Motor neuron (in vitro differentiated cells): Measurements from ENCODE around the gene SNX10. TPM values are rescaled to one million over a fixed set of nuclear protein-coding genes. Genes with fewer than 3 reads are reported as not detected.

Experiments
- ATAC-seq, 8 experiments: fragments of 200-7000 bp; cut with Tn5 transposase; replicated peaks in 6 of 8; 2 replicates each; pipeline ENCODE4 v1.8.0; 2021; ENCODE audit warnings: mild to moderate bottlenecking in 8 of 8, moderate library complexity in 8 of 8
- H3K27ac ChIP-seq, 2 donors: fragments of 250-450 bp; sonication (Bioruptor Pico); 2 replicates each; pipeline ENCODE4 v1.9.0; 2021; ENCODE audit warnings: antibody characterized with exemption in 2 of 2, mild to moderate bottlenecking in 2 of 2, moderate library complexity in 1 of 2
- H3K4me1 ChIP-seq, 2 donors: fragments of 250-450 bp; sonication (Bioruptor Pico); replicated peaks in 1 of 2; 2 replicates each; pipeline ENCODE4 v1.6.1; 2021; ENCODE audit warnings: antibody characterized with exemption in 2 of 2, mild to moderate bottlenecking in 2 of 2, moderate library complexity in 1 of 2
- H3K4me3 ChIP-seq, 5 donors: fragments of 250-450 bp; sonication (Bioruptor Pico); 2 replicates each; pipeline ENCODE4 v1.9.0; 2021; ENCODE audit warnings: antibody characterized with exemption in 5 of 5, mild to moderate bottlenecking in 5 of 5, moderate library complexity in 4 of 5
- WGBS, 10 experiments: fragments of 450-650 bp; shearing (Covaris generic); methylation state at CpG; one replicate each; pipeline ENCODE4 v1.0.0; 2022; 5-methylcytosine and 5-hydroxymethylcytosine counted together
- in situ Hi-C, 9 experiments: fragments of 400-800 bp; cut with MboI; loops; one replicate each; pipeline ENCODE4 v1.15.0; 2021; ENCODE audit warnings: low sequenced_read_pairs in 9 of 9, low pct_unique_long_range_greater_than_20kb in 2 of 9; ENCODE audit not compliant: unreplicated experiment in 9 of 9
- total RNA-seq, 8 experiments: library from RNA; unstranded; fragments of 300-600 nt; gene quantifications; 2 replicates each; pipeline versions ENCODE4 v1.2.3 to v1.2.4, GENCODE V29; 2022

Gene SNX10
- total RNA-seq, 8 experiments from 2014 or later: 0.87 to 37.4 (median 17.5) TPM

GRCh38 chr7:26348234-26348851 lies 56.7 kb downstream of the SNX10 start:
- peaks cover 20 to 29% of the 10 kb centered on the region in 2 donors for H3K4me1 ChIP-seq
- WGBS, 10 experiments: 37 to 100% (median 88%) methylated on average over 3 to 8 of the region's 10 CpGs; no CpG with 5 or more reads in 3 of the 10 experiments
- H3K4me3 ChIP-seq: no peak overlapping the region
- in situ Hi-C loops: loop anchor here in 1 of 9 experiments (25.0 kb wide), 1 partner anchor 136 kb away; the partner anchor contains the start of genes CBX3 and HNRNPA2B1
- H3K27ac ChIP-seq: no peak overlapping the region
- ATAC-seq: no peak

GRCh38 chr7:26349005-26349915 lies 57.6 kb downstream of the SNX10 start:
- in situ Hi-C loops: loop anchor here in 1 of 9 experiments (25.0 kb wide), 1 partner anchor 137 kb away; the partner anchor contains the start of genes CBX3 and HNRNPA2B1
- WGBS, 10 experiments: 8 to 62% (median 49%) methylated on average over 2 to 6 of the region's 6 CpGs
- ATAC-seq: peak; percentile 32 to 83 (median 67)
- peak overlapping the region in 1 of 2 donors; percentile 16 for H3K27ac ChIP-seq
- H3K4me3 ChIP-seq: no peak overlapping the region
- H3K4me1 ChIP-seq: peaks cover 20 to 29% of the 10 kb centered on the region in 2 donors

- peaks cover 17 to 35% of the 10 kb centered on the region in 2 donors for H3K4me1 ChIP-seq
- no peak for ATAC-seq
- no peak overlapping the region for H3K4me3 ChIP-seq
- H3K27ac ChIP-seq: no peak overlapping the region
- in situ Hi-C loops: loop anchor here in 8 of 9 experiments (10.0 to 25.0 kb wide), 6 partner anchors 264 to 811 kb away; partner anchors contain the start of genes HOXA10 (in 3 of the 8), HOXA3 (in 3 of the 8), HOXA7 (in 3 of the 8) and HOXA9 (in 3 of the 8)
- 83 to 100% (median 89%) methylated on average over 1 of the region's 1 CpG; no CpG with 5 or more reads in 6 of the 10 experiments for WGBS, 10 experiments
Measured at GRCh38 chr7:26351171-26351570, 59.5 kb downstream of the SNX10 start.

GRCh38 chr7:26356229-26356628 lies 64.6 kb downstream of the SNX10 start:
- ATAC-seq: peak in 4 of 8 experiments; percentile 59 to 99 (median 70)

GRCh38 chr7:26356929-26357798 lies 65.5 kb downstream of the SNX10 start:
- WGBS, 10 experiments: 51 to 93% (median 80%) methylated on average over 1 to 4 of the region's 4 CpGs
- Histone ChIP-seq H3K4me1 (peaks cover 0 to 19% of the 10 kb centered on the region in 2 donors), H3K4me3 (no peak overlapping the region), H3K27ac (no peak overlapping the region)
- peak in 1 of 8 experiments; percentile 61 for ATAC-seq
- in situ Hi-C loops: loop anchor here in 8 of 9 experiments (10.0 to 25.0 kb wide), 6 partner anchors 270 to 805 kb away; partner anchors contain the start of genes HOXA10 (in 3 of the 8), HOXA3 (in 3 of the 8), HOXA7 (in 3 of the 8) and HOXA9 (in 3 of the 8)

More at GRCh38 chr7:26356229-26356628, 64.6 kb downstream of the SNX10 start:
- H3K4me3 ChIP-seq: no peak overlapping the region
- WGBS, 10 experiments: 50 to 95% (median 73%) methylated on average over 2 to 3 of the region's 3 CpGs; no CpG with 5 or more reads in 7 of the 10 experiments
- no peak overlapping the region for H3K27ac ChIP-seq
- peaks cover 0 to 19% of the 10 kb centered on the region in 2 donors for H3K4me1 ChIP-seq
- in situ Hi-C loops: loop anchor here in 8 of 9 experiments (10.0 to 25.0 kb wide), 6 partner anchors 269 to 806 kb away; partner anchors contain the start of genes HOXA10 (in 3 of the 8), HOXA3 (in 3 of the 8), HOXA7 (in 3 of the 8) and HOXA9 (in 3 of the 8)

- in situ Hi-C loops: loop anchor here in 8 of 9 experiments (10.0 to 25.0 kb wide), 6 partner anchors 270 to 805 kb away; partner anchors contain the start of genes HOXA10 (in 3 of the 8), HOXA3 (in 3 of the 8), HOXA7 (in 3 of the 8) and HOXA9 (in 3 of the 8)
- peaks cover 0 to 19% of the 10 kb centered on the region in 2 donors for H3K4me1 ChIP-seq
- 0 to 100% (median 73%) methylated on average over 1 to 2 of the region's 2 CpGs; no CpG with 5 or more reads in 5 of the 10 experiments for WGBS, 10 experiments
- H3K27ac ChIP-seq: no peak overlapping the region
- peak in 2 of 8 experiments; percentile 57 to 88 for ATAC-seq
- no peak overlapping the region for H3K4me3 ChIP-seq
Measured at GRCh38 chr7:26357799-26358151, 66.1 kb downstream of the SNX10 start.

- no peak overlapping the region for H3K4me3 ChIP-seq
- WGBS, 10 experiments: 7 to 100% (median 65%) methylated on average over 1 to 3 of the region's 3 CpGs
- ATAC-seq: no peak
- H3K27ac ChIP-seq: no peak overlapping the region
- in situ Hi-C loops: loop anchor here (10.0 to 25.0 kb wide), 7 partner anchors 266 to 802 kb away; partner anchors contain the start of genes HOXA10 (in 3 of the 9), HOXA3 (in 3 of the 9), HOXA7 (in 3 of the 9) and HOXA9 (in 3 of the 9)
- peaks cover 2 to 18% of the 10 kb centered on the region in 2 donors for H3K4me1 ChIP-seq
Measured at GRCh38 chr7:26360650-26361049, 69.0 kb downstream of the SNX10 start.

- Histone ChIP-seq H3K27ac (no peak overlapping the region), H3K4me1 (peaks cover 2 to 12% of the 10 kb centered on the region in 2 donors), H3K4me3 (no peak overlapping the region)
- WGBS, 10 experiments: 10 to 100% (median 84%) methylated on average over 1 to 3 of the region's 3 CpGs
- peak in 1 of 8 experiments; percentile 49 for ATAC-seq
- in situ Hi-C loops: loop anchor here (10.0 to 25.0 kb wide), 7 partner anchors 267 to 801 kb away; partner anchors contain the start of genes HOXA10 (in 3 of the 9), HOXA3 (in 3 of the 9), HOXA7 (in 3 of the 9) and HOXA9 (in 3 of the 9)
Measured at GRCh38 chr7:26361637-26362036, 70.0 kb downstream of the SNX10 start.

- Histone ChIP-seq H3K27ac (no peak overlapping the region), H3K4me1 (peaks cover 2 to 7% of the 10 kb centered on the region in 2 donors), H3K4me3 (no peak overlapping the region)
- ATAC-seq: no peak
- in situ Hi-C loops: loop anchor here (10.0 to 25.0 kb wide), 7 partner anchors 269 to 799 kb away; partner anchors contain the start of genes HOXA10 (in 3 of the 9), HOXA3 (in 3 of the 9), HOXA7 (in 3 of the 9) and HOXA9 (in 3 of the 9)
- WGBS, 10 experiments: 60 to 97% (median 85%) methylated on average over 5 to 7 of the region's 7 CpGs
Measured at GRCh38 chr7:26363465-26363864, 71.8 kb downstream of the SNX10 start.

GRCh38 chr7:26365077-26365900 lies 73.6 kb downstream of the SNX10 start:
- peaks cover 7 to 25% of the 10 kb centered on the region in 2 donors for H3K4me1 ChIP-seq
- H3K27ac ChIP-seq: no peak overlapping the region
- in situ Hi-C loops: loop anchor here (5.0 to 25.0 kb wide), 9 partner anchors 270 to 797 kb away; partner anchors contain the start of genes HOXA10 (in 3 of the 9), HOXA3 (in 3 of the 9), HOXA7 (in 3 of the 9) and HOXA9 (in 3 of the 9)
- peak; percentile 72 to 93 (median 80) for ATAC-seq
- 0 to 63% (median 46%) methylated on average over 1 to 13 of the region's 13 CpGs for WGBS, 10 experiments
- no peak overlapping the region for H3K4me3 ChIP-seq
